ENCODE data around the gene RYR2.
"Not testable (repeated sequence)": the region's sequence is repeated elsewhere in the genome, so short reads cannot be mapped to it uniquely, and the experiment has no call there.

The RYR2 gene

DNA sequence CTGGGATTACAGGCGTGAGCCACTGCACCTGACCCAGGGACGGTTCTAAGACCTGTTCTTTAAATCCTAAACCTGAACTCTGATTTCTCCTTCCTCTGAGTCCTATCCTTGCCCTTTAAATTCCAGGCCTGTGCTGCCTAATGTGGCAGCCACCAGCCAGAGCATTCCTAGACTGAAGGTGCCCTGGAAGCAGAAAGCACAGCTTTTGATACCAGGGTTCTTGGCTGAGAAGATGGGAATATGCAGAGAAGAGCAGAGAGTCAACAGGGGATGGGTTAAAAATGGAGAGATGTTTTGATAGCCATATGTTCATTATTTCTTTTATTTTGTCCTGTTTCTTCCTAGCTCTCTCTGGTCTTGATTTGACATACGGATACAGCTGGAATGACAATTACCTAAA lies 49.7 kb downstream of the RYR2 start:
- no peak for DNase-seq

DNA sequence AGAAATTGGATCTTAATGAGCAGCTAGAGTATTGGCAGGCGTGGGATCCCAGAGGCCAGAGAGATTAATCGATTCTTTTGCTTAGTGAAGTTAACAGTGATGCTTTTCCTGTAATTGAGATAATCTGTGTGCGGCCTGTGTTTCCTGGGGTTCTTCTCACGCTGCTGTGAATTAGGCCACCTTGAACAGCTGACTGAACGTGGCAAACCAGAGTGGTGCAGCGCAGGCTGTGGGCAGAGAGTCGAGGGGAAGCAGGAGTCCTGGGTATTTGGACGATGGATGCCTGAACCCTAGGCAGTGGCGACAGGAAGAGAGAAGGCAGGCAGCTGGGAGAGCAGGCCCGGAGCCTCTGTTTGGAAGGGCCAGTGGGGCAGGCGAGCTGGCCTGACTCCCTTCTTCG lies 51.7 kb downstream of the RYR2 start:
- no peak for DNase-seq

DNA sequence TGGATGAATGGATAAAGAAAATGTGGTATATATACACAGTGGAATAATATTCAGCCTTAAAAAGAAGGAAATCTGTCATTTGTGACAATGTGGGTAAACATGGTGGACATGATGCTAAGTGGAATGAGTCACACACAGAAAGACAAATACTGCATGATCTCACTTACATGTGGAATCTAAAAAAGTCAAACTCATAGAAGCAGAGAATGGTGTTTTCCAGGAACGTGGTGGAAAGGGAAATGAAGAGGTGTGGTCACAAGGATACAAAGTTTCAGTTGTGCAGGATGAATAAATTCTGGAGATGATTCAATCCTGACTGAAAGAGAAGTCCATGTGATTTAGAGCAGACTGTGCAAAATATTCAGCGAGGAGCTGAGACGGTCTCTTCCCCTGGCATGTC lies 56.6 kb downstream of the RYR2 start:
- no peak for DNase-seq

DNA sequence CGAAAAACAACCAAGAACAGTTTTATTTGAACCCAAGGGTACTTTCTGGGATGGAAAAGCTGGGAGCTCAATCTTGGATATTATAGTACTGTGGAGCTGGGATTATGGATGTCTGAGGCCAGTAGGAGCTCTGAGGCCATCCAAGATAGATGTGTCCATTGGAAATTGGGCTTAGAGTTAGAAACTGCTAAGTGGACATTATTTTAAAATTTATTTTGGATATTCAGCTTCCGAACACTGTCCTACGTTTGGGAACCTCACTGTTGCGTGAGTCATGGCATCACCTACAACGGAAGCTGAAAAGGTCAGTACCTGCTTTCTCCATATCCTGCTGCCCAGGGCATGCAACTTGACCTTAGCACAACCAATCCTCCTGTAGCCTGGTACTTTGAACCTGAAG lies 61.0 kb downstream of the RYR2 start:
- DNase-seq, result no peak

DNA sequence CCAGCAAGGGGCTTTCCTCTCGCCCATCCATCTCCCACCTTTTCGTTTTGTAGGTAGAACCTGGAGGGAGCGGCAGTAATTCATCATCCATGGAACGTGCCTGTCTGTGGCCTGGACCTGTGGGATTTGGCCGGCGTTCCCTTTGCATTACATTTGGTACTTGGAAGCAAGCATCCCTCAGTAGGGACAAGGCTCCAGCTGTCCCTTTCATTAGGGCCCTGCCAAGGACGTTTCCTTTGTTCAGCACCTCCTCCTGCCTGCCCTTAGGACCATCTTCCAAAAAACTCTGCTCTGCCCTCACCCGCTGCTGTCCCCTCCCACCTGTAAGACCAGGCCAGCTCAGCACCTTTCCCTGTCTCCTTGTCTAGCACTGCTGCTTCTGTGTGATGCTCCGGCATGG lies 62.1 kb downstream of the RYR2 start:
- no peak for DNase-seq

DNA sequence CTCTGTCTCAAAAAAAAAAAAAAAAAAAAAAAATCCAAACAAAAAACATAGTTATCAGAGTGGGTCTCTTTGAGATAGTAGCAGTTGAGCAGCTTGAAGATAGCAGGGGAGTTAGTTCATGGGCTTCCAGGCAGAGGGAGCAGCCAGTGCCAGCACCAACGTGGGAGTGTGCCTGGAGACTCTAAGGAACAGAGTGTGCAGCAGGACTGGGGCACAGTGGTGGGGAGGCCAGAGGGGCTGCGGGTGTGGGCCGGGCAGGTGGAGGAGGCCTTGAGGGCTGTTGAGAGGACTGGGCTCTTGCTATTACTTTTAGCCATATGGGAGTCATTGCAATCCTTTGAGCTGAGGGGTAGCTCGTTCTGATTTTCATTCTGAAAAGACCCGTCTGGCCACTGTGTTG lies 63.8 kb downstream of the RYR2 start:
- DNase-seq, result no peak

DNA sequence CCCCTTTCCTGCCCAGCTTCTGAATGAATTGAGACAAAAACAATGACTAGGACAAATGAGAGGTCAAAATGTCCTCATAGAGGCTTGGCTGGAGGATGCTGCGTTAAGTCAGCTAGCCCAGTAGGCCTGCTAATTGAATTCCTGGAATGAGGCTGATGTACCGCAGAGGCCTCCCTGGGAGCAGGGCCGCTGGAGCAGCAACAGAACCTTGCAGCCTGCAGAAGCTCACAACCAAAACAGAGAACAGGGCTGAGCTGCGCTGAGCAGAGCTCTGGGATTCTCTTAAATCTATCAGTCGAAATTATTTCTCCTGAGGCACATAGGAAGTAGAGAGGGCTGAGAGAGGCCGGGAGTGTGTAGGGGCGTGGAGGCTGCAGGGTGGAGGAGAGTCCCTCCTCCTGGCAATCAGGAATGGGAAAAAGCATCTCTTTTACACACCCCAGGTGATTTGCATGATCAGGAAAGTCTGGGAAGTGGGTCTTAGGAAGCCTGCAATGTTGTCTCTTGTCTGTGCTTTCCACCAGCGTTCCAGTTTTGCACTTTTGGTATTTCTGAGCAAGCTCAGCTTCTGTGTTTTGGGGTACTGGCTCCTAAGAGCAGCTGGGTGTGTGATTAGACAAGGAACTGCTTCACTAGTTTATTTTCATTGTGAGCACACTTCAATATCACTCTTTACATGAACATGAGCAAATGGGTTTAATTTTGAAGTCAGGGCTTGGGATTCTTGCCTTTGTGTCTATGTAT lies 66.5 kb downstream of the RYR2 start:
- no peak for DNase-seq

DNA sequence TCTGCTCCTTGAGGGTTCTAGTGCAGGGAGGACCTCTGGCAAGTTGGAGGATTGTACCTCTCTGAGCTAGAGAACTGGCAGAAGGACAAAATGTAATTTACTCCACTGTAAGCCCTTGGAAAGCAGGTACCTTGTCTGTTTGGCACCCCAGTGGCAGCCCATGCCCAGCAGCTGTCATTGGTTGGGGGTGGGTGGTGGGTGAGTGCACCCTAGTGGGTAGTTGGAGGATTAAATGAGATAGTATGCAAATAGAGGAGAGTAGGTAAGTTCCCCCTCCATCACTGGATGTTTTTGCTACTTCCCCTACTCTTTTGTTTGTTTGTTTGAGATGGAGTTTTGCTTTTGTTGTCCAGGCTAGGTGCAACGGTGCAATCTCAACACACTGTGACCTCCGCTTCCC lies 69.8 kb downstream of the RYR2 start:
- no peak for DNase-seq

DNA sequence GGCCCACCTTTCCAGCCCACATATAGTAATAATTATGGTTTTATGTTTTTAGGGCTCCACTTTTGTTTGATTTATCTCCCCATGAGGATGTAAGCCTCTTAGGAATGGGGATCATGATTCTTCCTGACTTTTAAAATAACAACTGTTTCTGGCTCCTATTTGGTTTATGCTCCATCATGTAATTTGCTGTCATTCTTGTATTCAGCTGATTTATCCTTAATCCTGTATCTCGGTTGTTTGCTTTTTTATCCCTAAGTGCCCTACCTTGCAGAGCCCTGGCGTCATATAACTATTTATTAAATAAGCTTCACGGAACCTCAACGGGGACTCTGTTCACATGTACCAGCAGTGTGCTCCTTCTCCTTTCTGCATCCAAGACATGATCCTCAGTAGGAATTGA lies 70.7 kb downstream of the RYR2 start:
- no peak for DNase-seq

DNA sequence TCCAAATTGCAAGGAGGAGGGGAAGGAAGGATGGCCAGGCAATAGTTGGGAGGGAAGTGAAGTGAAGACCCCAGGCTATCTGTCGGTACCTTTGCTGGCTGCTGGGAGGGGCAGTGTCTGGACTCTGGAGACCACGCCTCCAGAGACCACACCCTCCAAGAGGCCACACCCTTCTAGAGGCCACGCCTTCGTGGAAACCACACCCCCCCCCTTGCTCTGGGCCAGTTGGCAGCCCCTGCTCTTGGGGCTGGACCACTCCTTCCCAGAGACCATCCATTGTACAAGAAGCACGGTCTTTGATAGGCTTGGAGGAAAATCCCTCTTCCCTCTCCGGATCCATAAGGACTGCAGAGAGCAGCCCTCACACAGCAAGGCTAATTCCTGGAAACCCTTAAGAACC lies 73.1 kb downstream of the RYR2 start:
- DNase-seq, result no peak

DNA sequence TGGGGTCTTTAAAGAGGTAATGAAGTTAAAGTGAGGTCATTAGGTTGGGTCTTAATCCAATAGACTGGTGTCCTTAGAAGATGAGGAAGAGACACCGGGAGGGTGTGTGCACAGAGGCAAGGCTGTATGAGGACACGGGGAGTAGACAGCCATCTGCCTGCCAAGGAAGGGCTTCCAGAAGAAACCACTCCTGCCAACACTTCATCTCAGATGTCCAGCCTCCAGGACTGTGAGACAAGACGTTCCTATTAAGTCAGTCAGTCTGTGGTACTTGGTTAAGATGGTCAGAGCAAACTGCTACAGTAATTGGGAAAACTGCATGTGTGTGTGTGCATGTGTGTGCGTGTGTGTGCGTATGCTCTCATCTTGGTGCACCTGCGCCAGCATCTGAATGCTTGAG lies 77.1 kb downstream of the RYR2 start:
- no peak for DNase-seq

DNA sequence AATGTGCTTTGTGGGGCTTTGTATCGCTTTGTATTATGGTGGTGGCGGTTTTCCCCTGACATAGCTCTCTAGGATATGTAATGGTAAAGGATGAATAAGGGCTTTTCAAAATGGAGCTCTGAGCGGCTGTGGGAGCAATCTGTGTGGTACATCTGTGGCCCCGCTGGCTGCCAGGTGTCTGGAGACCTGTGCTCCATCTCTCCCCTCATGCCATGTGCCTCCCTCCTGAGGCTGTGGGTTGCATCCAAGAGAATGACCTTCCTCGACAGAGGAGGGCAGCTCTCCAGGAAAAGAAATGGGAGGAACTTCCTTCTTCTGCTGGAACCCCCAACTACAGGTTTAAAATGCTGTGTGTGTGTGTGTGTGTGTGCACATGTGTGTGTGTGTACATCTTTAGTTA lies 78.7 kb downstream of the RYR2 start:
- no peak for DNase-seq

DNA sequence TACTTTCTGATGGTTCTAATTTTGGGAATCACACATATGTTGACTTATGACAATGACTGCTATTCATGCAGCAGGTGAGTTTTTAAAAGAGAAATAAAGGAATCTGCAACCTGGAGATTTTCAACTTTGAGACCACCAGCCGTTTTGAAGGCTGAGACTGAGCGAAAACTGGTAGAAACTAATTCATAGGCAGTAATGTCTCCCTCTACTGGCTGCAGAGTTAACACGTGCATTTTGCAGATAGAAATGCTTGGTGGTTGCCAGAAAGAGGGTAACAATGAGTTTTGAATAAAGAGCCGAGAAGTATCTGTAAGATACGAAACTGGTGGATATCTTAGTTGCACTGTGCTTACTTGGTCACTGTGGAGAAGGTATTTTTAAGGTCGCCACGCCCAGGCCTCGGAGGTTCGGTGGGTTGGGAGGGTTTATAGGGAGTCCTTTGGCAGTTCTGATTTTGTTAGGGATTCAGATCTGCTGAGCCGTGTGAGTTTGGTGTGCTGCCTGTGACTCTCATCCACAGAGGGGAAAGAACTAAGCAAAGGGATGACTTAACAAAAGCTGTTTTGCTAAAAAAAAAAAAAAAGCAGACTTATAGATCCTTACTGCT lies 83.0 kb downstream of the RYR2 start:
- no peak for DNase-seq

DNA sequence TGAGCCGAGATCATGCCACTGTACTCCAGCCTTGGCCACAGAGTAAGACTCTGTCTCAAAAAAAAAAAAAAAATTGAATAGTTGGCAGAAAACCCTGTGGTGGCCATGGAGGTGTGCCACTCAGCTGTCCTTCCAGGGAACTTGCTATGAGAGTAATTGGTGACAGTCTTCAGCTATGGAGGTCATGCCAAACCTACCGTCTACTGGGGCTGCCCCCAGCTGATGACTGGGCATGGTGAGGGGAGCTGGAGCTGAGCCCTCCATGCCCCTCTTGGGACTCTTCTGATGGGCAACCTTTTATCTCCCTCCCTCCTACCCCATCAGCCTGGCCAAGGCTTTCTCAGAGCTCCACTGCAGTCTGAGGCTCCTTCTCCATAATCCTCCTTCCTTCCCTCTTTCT lies 84.2 kb downstream of the RYR2 start:
- no peak for DNase-seq

DNA sequence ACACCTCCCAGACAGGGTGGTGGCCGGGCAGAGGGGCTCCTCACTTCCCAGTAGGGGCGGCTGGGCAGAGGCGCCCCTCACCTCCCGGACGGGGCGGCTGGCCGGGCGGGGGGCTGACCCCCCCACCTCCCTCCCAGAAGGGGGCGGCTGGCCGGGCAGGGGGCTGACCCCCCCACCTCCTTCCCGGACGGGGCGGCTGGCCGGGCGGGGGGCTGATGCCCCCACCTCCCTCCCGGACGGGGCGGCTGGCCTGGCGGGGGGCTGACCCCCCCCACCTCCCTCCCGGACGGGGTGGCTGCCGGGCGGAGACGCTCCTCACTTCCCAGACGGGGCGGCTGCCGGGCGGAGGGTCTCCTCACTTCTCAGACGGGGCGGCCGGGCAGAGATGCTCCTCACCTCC lies 85.3 kb downstream of the RYR2 start:
- not testable (repeated sequence) for DNase-seq

DNA sequence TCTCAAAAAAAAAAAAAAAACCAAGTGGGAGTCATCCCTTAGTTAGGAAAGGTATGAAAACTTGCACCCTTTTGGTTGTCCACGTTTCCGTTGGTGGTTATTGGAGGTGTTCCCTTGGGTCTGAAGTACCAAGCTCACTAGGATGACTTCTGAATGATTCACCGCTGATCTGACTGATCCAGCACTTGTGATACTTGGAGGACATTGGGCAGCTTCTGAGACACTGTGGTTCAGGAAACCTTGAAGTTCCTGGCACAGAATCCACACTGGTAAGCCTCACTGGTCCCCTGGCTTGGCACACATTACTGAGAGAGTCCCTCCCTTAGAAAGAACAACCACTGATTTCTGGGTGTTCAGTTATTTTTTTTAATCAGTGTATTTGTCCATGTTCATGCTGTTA lies 91.9 kb downstream of the RYR2 start:
- no peak for DNase-seq

DNA sequence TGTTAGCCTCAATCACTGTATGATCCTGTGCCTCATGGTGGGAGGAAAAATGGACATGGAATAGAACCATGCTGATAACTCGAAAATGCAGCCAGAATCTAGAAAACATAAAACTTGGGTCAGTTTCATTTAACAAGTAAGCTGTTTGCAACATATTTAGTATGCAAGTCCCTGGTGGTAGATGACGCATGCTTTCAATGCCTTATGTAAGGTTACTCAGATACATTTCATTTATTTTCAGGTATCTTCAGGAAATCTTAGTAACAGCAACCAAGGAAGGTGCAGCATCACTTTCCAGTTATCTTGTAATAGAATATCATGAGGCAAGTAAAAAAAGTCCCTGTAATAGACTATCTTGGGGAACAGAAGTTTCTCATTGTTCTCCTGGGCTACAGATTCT lies 92.9 kb downstream of the RYR2 start:
- DNase-seq, result no peak

DNA sequence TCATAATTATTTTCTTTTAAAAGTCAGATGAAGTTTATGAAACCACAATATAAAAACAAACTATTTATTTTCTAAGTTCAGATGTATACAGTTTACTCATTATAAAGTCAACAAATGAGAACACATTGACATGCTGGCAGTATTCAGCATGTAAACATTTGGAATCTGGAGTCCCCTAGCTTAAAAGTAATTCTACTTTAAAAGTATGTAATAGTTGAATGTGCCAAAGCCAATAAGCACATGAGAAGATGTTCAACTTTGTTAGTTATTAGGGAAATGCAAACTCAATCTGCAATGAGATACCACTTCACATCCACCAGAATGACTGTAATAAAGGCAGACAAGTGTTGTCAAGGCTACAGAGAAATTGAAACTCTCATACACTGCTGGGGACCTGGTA lies 96.6 kb downstream of the RYR2 start:
- no peak for DNase-seq

DNA sequence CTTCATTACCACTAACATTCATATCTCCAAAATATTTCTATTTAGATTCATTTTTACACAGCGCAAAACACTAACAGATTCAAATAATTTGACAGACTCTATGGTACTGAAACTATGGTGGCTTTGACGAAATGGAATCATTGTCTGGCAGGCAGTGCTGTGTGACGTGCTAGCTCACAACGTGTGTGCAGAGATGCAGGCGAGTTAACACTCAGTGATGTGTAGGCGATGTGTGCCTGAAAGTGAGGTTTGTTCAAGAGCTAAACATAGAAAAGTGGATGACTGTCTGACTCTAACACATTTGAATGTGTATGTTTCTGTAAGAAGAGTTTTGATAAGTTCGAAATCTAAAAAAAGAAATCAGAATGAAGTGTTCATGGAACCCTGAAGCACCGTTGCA lies 97.7 kb downstream of the RYR2 start:
- no peak for DNase-seq

DNA sequence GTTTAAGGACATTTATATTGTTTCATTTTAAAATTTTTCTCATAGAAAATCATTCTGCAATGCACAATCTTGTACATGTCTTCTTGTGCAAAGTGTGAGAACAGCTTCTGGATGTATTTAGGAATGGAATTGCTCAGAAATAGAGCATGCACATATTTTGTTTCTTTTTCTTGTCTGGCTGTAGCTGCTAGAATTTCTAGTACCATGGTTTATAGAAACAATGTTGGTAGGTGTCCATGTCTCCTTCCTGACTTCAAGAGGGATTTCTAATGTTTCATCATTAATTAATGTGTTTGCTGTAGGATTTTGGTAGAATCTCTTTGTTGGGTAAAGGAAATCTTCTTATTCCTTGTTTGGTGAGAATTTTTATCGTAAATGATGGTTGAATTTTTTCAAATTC lies 99.0 kb downstream of the RYR2 start:
- no peak for DNase-seq

DNA sequence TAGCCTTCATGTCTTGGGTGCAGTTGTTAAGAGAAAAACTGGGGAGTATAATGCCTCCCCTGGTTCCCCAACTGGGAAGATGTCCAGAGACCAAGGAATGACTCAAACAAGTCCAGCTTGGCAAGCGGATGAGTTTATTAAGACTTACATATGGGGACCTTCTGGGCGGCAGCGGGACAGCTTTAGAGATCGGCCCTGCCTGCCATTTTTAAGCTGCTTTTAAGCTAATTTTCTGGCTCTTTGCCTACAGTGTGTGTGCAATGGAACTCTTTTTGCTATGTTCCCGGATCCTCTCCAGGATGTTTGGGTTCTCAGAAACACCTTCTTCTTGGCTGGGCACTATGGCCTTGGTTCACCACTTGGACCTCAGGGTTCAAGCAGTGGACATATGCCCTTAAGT lies 99.5 kb downstream of the RYR2 start:
- DNase-seq, result no peak

DNA sequence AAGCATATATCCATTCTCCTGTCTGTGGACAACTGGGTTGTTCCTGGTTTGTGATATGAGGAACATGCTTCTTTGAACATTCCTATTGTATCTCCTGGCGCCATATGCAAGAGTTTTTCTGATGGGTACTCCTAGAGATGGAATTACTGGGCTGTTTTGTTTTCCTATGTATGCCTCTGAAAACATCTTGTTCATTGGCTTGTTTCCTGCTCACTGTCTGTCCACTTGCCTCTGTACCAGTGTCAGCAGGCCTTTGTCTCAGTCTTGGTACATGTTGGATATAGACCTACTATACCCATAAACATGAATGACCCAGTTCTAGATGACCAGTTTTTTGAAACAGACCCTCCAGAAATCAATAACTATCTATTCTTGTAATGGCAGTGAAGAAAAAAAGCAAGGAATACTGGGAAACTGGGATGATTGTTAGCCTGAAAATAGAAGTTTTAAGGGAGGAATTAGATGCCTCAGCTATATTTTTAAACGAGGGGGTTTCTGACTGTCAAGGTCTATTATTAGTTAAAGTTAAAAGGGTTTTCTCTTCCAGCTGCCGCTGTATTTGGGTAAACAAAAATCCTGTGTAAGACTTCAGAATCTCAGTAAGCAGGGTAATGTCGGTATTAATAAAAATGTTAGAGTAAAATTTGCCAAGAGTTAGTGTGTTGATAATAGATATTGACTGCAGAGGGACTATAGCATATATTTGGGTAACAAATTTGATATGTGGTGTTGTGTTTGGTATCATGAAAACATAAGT lies 103.6 kb downstream of the RYR2 start:
- DNase-seq, result no peak

DNA sequence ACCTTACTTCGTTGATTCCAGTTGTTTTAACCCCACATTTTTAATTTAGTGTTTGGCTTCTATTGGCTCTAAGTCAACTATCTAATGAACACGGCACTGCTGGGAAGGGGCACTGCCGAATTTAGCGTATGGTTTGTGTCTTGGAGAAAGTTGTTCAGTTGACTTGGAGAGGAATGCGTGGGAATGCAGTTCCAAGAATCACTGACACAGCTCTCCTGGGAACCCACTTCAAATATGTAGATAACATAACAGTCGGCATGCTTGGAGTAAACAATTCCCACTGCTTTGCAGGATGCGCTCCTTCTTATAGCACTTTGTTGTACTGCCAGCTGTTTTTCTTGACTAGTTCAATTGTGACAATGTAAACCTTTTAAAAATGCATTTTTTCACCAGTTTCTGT lies 104.3 kb downstream of the RYR2 start:
- DNase-seq, result no peak

DNA sequence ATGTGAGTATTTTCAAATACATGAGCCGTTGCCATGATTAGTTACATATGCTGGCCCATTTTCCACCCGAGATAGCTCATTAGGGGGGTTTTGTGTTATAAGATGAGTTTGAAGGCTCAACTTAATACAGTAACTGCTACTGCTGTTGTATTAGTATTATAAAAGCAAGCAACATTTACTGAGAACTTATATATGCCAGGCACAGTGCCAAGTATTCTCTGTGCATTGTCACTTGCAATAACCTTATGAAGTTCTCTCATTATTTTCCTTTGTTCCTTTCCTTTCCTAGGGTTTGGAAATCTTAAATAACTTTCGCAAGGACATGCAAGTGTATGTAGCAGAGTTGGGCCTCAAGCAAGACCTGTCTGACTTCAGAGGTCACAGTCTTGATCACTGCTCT lies 107.9 kb downstream of the RYR2 start:
- no peak for DNase-seq

DNA sequence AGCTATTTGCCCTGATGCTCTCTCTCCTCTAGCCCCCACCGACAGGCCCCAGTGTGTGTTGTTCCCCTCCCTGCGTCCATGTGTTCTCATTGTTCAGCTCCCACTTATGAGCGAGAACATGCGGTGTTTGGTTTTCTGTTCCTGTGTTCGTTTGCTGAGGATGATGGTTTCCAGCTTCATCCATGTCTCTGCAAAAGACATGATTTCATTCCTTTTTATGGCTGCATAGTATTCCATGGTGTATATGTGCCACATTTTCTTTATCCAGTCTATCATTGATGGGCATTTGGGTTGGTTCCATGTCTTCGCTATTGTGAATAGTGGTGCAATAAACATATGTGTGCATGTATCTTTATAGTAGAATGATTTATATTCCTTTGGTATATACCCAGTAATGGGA lies 110.0 kb downstream of the RYR2 start:
- not testable (repeated sequence) for DNase-seq

Measured in NCI-H187 treated with DMSO at 0.1 percent for 48 hours (cell line).